Vagina (tissue), 2 donors: ENCODE results near the gene TRNAU1AP.

Experiments
- CTCF ChIP-seq, 3 experiments: fragments of 450-650 bp in 2 of 3; fragments of 200-600 bp in 1 of 3; sonication (generic) in 1 of 3; IDR thresholded peaks; one replicate each; pipeline ENCODE4 v1.5.1; 2017 to 2019; ENCODE audit warnings: antibody characterized with exemption in 3 of 3, mild to moderate bottlenecking in 2 of 3, moderate library complexity in 2 of 3
- POLR2A ChIP-seq, 2 donors: fragments of 450-650 bp; IDR thresholded peaks; one replicate each; pipeline ENCODE4 v1.6.1; 2017; ENCODE audit warnings: antibody characterized with exemption in 2 of 2, mild to moderate bottlenecking in 2 of 2, moderate library complexity in 2 of 2

GRCh38 chr1:28606771-28607170 is 53.9 kb downstream of the TRNAU1AP start:
- TF ChIP-seq CTCF (IDR thresholded peaks at IDR 0.05) (no peak), POLR2A (IDR thresholded peaks at IDR 0.05) (no peak)
